ENCODE measurements around the gene UNC79.

DNA sequence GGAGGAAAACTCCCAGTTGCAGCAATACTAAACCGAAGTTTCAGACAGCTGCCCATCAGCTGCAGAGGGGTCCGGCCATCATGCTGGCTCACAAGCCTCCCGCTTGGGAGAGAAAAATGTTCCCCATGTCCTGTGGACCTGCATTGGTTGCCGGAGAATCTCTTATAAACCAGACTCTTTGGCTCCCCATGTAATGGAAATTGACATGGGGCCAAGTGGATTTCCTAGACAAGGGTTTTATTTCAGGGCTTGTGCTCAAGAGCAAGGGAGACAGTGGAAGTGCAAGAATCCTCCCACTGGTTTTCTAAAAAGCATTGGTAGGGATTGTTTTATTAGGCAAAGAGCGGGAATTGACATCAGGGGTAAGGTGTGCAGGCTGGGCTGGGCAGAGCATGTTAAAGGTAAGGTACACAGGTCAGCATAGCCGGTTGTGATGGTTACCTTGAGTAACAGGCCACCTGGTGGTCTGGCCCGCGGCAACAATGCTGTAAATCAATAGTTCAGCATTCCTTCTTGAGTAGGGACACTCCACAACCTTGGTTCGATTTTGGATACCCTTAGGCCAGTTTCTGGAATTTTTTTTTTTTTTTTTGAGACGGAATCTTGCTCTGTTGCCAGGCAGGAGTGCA, 135.4 kb downstream of the UNC79 start:
- no peak for TF ChIP-seq EZH2 (IDR thresholded peaks at IDR 0.05; ENCODE audit: insufficient read depth, poor library complexity, severe bottlenecking)
- no peak for TF ChIP-seq EZH2phosphoT487 (IDR thresholded peaks at IDR 0.05; ENCODE audit: insufficient read depth, low read depth)
